IMR-90 (cell line): ENCODE measurements around the gene ABCB10.

Source experiments
- CTCF ChIP-seq: conservative IDR thresholded peaks from 2 replicates; pipeline ENCODE4 v1.5.1; 2012; ENCODE audit warnings: mild to moderate bottlenecking, low read depth, low read length, improper control_type of control experiment
- ELK1 ChIP-seq: fragments of 150-350 bp; IDR thresholded peaks from 2 replicates; pipeline ENCODE4 v1.6.1; 2016; ENCODE audit warnings: low read depth, mild to moderate bottlenecking, low read length, moderate library complexity, borderline replicate concordance
- POLR2A ChIP-seq: IDR thresholded peaks from 2 replicates; pipeline ENCODE4 v1.6.1; 2012; ENCODE audit warnings: mild to moderate bottlenecking, low read depth, low read length
- RFX5 ChIP-seq: IDR thresholded peaks from 2 replicates; pipeline ENCODE4 v1.8.0; 2012; ENCODE audit warnings: low read depth, mild to moderate bottlenecking, low read length, moderate library complexity

- TF ChIP-seq ELK1 (no peak), POLR2A (no peak), RFX5 (no peak), CTCF (no peak)
These were observed 79.7 kb downstream of the ABCB10 start for GRCh38 chr1:229478852-229479251.
